Measurements from ENCODE around the gene DACT3. TPM values are rescaled to one million over a fixed set of nuclear protein-coding genes. Genes with fewer than 3 reads are reported as not detected.

DACT3 gene
- total RNA-seq, 2 experiments from 2014 or later: 0.42 TPM

- Mint-ChIP-seq H3K4me3 (no peak overlapping the region), H3K4me1 (ENCODE audit: low read depth) (peaks cover 7% of the 10 kb centered on the region), H3K27ac (no peak overlapping the region), H3K36me3 (ENCODE audit: low read depth) (peaks cover 6% of the 10 kb centered on the region), H3K27me3 (ENCODE audit: low read depth) (peaks cover 43% of the 10 kb centered on the region), H3K9me3 (ENCODE audit: insufficient read depth) (no peaks in the 10 kb centered on the region)
- CTCF ChIA-PET: interaction anchor here (0.6 to 1.3 kb wide), 2 partner anchors 15 to 107 kb away, joined by 3 to 4 read pairs; no protein-coding TSS in a partner anchor
- ATAC-seq (no peak), DNase-seq (no peak)
- POLR2A ChIA-PET: interaction anchor here (0.6 kb wide), 1 partner anchor 75 kb away, joined by 3 read pairs; no protein-coding TSS in a partner anchor
Measured at GRCh38 chr19:46646402-46646801, 14.6 kb downstream of the DACT3 start.

- Mint-ChIP-seq H3K9me3 (ENCODE audit: insufficient read depth) (no peaks in the 10 kb centered on the region), H3K4me3 (no peak overlapping the region), H3K27me3 (ENCODE audit: low read depth) (peaks cover 37% of the 10 kb centered on the region), H3K27ac (no peak overlapping the region), H3K4me1 (ENCODE audit: low read depth) (peaks cover 13% of the 10 kb centered on the region), H3K36me3 (ENCODE audit: low read depth) (peaks cover 6% of the 10 kb centered on the region)
- CTCF ChIA-PET: no interaction called here
- POLR2A ChIA-PET: interaction anchor here (0.9 kb wide), 1 partner anchor 79 kb away, joined by 3 read pairs; no protein-coding TSS in a partner anchor
- DNase-seq: no peak
- no peak for ATAC-seq
Measured at GRCh38 chr19:46644720-46645119, 16.3 kb downstream of the DACT3 start.

- no peak overlapping the region for H3K27ac Mint-ChIP-seq
- ChIA-PET CTCF (interaction anchor here (0.9 to 1.1 kb wide), 5 partner anchors 18 to 111 kb away, joined by 3 read pairs; no protein-coding TSS in a partner anchor), POLR2A (interaction anchor here (0.6 kb wide), 1 partner anchor 23 kb away, joined by 4 read pairs; no protein-coding TSS in a partner anchor)
- H3K4me1 Mint-ChIP-seq (ENCODE audit: low read depth): peaks cover 10% of the 10 kb centered on the region
- no peaks in the 10 kb centered on the region for H3K9me3 Mint-ChIP-seq (ENCODE audit: insufficient read depth)
- ATAC-seq (no peak), DNase-seq (no peak)
- no peaks in the 10 kb centered on the region for H3K36me3 Mint-ChIP-seq (ENCODE audit: low read depth)
- peaks cover 18% of the 10 kb centered on the region for H3K27me3 Mint-ChIP-seq (ENCODE audit: low read depth)
- no peak overlapping the region for H3K4me3 Mint-ChIP-seq
Measured at GRCh38 chr19:46640656-46641055, 20.3 kb downstream of the DACT3 start.

GRCh38 chr19:46639358-46640182, 21.4 kb downstream of the DACT3 start:
- Mint-ChIP-seq H3K9me3 (ENCODE audit: insufficient read depth) (no peaks in the 10 kb centered on the region), H3K4me1 (ENCODE audit: low read depth) (peaks cover 14% of the 10 kb centered on the region), H3K27ac (no peak overlapping the region), H3K4me3 (no peak overlapping the region), H3K36me3 (ENCODE audit: low read depth) (no peaks in the 10 kb centered on the region), H3K27me3 (ENCODE audit: low read depth) (peaks cover 13% of the 10 kb centered on the region)
- ChIA-PET POLR2A (interaction anchor here (0.5 to 1.2 kb wide), 2 partner anchors 110 to 1745 kb away, joined by 3 to 4 read pairs; no protein-coding TSS in a partner anchor), CTCF (interaction anchor here (0.7 to 1.1 kb wide), 9 partner anchors 8 to 123 kb away, joined by 3 read pairs; no protein-coding TSS in a partner anchor)
- DNase-seq: peak; percentile 68
- ATAC-seq: no peak

GRCh38 chr19:46637224-46637623, 23.8 kb downstream of the DACT3 start:
- peaks cover 10% of the 10 kb centered on the region for H3K27me3 Mint-ChIP-seq (ENCODE audit: low read depth)
- POLR2A ChIA-PET: interaction anchor here (1.0 kb wide), 2 partner anchors 17 to 36 kb away, joined by 3 to 4 read pairs; partner anchors contain the start of gene CALM3
- H3K9me3 Mint-ChIP-seq (ENCODE audit: insufficient read depth): no peaks in the 10 kb centered on the region
- H3K27ac Mint-ChIP-seq: no peak overlapping the region
- CTCF ChIA-PET: interaction anchor here (0.7 to 2.2 kb wide), 7 partner anchors 11 to 77 kb away, joined by 3 to 21 read pairs (median 5); partner anchors contain the start of gene DACT3
- ATAC-seq: no peak
- peaks cover 29% of the 10 kb centered on the region for H3K4me1 Mint-ChIP-seq (ENCODE audit: low read depth)
- no peak overlapping the region for H3K4me3 Mint-ChIP-seq
- DNase-seq: no peak
- no peaks in the 10 kb centered on the region for H3K36me3 Mint-ChIP-seq (ENCODE audit: low read depth)

- CTCF ChIA-PET: interaction anchor here (1.5 to 2.2 kb wide), 3 partner anchors 15 to 26 kb away, joined by 5 to 21 read pairs (median 15); partner anchors contain the start of gene DACT3
- H3K36me3 Mint-ChIP-seq (ENCODE audit: low read depth): no peaks in the 10 kb centered on the region
- DNase-seq (no peak), ATAC-seq (no peak)
- H3K27me3 Mint-ChIP-seq (ENCODE audit: low read depth): peaks cover 6% of the 10 kb centered on the region
- POLR2A ChIA-PET: no interaction called here
- peak within 1 kb of the TSS; percentile 10 for H3K4me3 Mint-ChIP-seq
- H3K9me3 Mint-ChIP-seq (ENCODE audit: insufficient read depth): no peaks in the 10 kb centered on the region
- H3K4me1 Mint-ChIP-seq (ENCODE audit: low read depth): peaks cover 29% of the 10 kb centered on the region
- no peak within 1 kb of the TSS for H3K27ac Mint-ChIP-seq
Measured at GRCh38 chr19:46635920-46636761, 24.8 kb downstream of the DACT3 start, which contains the start of gene GNG8. Gene GNG8, minus strand, starts transcription at chr19:46636202. Its CDS starts 1,520 bp downstream, at chr19:46634682.

- ChIA-PET POLR2A (interaction anchor here (0.6 to 2.7 kb wide), 3 partner anchors 18 to 111 kb away, joined by 3 to 14 read pairs (median 4); no protein-coding TSS in a partner anchor), CTCF (interaction anchor here (1.0 to 15.9 kb wide), 4 partner anchors 18 to 106 kb away, joined by 3 to 245 read pairs (median 18); partner anchors contain the start of gene DACT3)
- H3K4me1 Mint-ChIP-seq (ENCODE audit: low read depth): peaks cover 27% of the 10 kb centered on the region
- DNase-seq (no peak), ATAC-seq (no peak)
- H3K4me3 Mint-ChIP-seq: peak overlapping the region; percentile 39
- H3K9me3 Mint-ChIP-seq (ENCODE audit: insufficient read depth): no peaks in the 10 kb centered on the region
- peaks cover 2% of the 10 kb centered on the region for H3K27me3 Mint-ChIP-seq (ENCODE audit: low read depth)
- no peaks in the 10 kb centered on the region for H3K36me3 Mint-ChIP-seq (ENCODE audit: low read depth)
- no peak overlapping the region for H3K27ac Mint-ChIP-seq
Measured at GRCh38 chr19:46634656-46635218, 26.2 kb downstream of the DACT3 start.

- DNase-seq: peak; percentile 96
- H3K27ac Mint-ChIP-seq: peak overlapping the region; percentile 81
- H3K36me3 Mint-ChIP-seq (ENCODE audit: low read depth): no peaks in the 10 kb centered on the region
- ATAC-seq: peak; percentile 70
- H3K4me3 Mint-ChIP-seq: peak overlapping the region; percentile 73
- H3K4me1 Mint-ChIP-seq (ENCODE audit: low read depth): peaks cover 27% of the 10 kb centered on the region
- peaks cover 2% of the 10 kb centered on the region for H3K27me3 Mint-ChIP-seq (ENCODE audit: low read depth)
- CTCF ChIA-PET: interaction anchor here (1.0 to 15.9 kb wide), 6 partner anchors 10 to 115 kb away, joined by 3 to 245 read pairs (median 4); partner anchors contain the start of gene DACT3
- H3K9me3 Mint-ChIP-seq (ENCODE audit: insufficient read depth): no peaks in the 10 kb centered on the region
- POLR2A ChIA-PET: interaction anchor here (1.3 to 2.7 kb wide), 4 partner anchors 10 to 23 kb away, joined by 4 to 14 read pairs (median 9); partner anchors contain the start of gene PTGIR
Measured at GRCh38 chr19:46634045-46634655, 26.8 kb downstream of the DACT3 start.

GRCh38 chr19:46633130-46633529, 27.9 kb downstream of the DACT3 start:
- CTCF ChIA-PET: interaction anchor here (1.1 to 15.9 kb wide), 6 partner anchors 9 to 116 kb away, joined by 3 to 245 read pairs (median 4); partner anchors contain the start of gene DACT3
- Mint-ChIP-seq H3K9me3 (ENCODE audit: insufficient read depth) (no peaks in the 10 kb centered on the region), H3K27me3 (ENCODE audit: low read depth) (peaks cover 2% of the 10 kb centered on the region), H3K27ac (peak overlapping the region; percentile 81), H3K4me3 (peak overlapping the region; percentile 73), H3K4me1 (ENCODE audit: low read depth) (peaks cover 36% of the 10 kb centered on the region), H3K36me3 (ENCODE audit: low read depth) (no peaks in the 10 kb centered on the region)
- DNase-seq: no peak
- POLR2A ChIA-PET: interaction anchor here (1.0 to 2.7 kb wide), 6 partner anchors 9 to 32 kb away, joined by 3 to 14 read pairs (median 7); partner anchors contain the start of genes CALM3 and PTGIR
- no peak for ATAC-seq

- DNase-seq (no peak), ATAC-seq (no peak)
- H3K36me3 Mint-ChIP-seq (ENCODE audit: low read depth): no peaks in the 10 kb centered on the region
- no peak overlapping the region for H3K4me3 Mint-ChIP-seq
- peaks cover 41% of the 10 kb centered on the region for H3K4me1 Mint-ChIP-seq (ENCODE audit: low read depth)
- ChIA-PET POLR2A (interaction anchor here (1.2 to 3.3 kb wide), 4 partner anchors 13 to 30 kb away, joined by 3 to 21 read pairs (median 6); no protein-coding TSS in a partner anchor), CTCF (interaction anchor here (0.7 to 15.9 kb wide), 5 partner anchors 8 to 122 kb away, joined by 3 to 245 read pairs (median 3); partner anchors contain the start of gene DACT3)
- H3K27ac Mint-ChIP-seq: no peak overlapping the region
- peaks cover 2% of the 10 kb centered on the region for H3K27me3 Mint-ChIP-seq (ENCODE audit: low read depth)
- H3K9me3 Mint-ChIP-seq (ENCODE audit: insufficient read depth): no peaks in the 10 kb centered on the region
Measured at GRCh38 chr19:46631481-46631880, 29.5 kb downstream of the DACT3 start.

Data from activated CD8-positive, alpha-beta T cell treated with anti-CD3 and anti-CD28 coated beads, Interleukin-2, amount 10 ng/mL, durations not matched to agents 7 days and 5 days (primary cell).